ENCODE results near the gene NAA16.

- TF ChIP-seq, protein P1, sequence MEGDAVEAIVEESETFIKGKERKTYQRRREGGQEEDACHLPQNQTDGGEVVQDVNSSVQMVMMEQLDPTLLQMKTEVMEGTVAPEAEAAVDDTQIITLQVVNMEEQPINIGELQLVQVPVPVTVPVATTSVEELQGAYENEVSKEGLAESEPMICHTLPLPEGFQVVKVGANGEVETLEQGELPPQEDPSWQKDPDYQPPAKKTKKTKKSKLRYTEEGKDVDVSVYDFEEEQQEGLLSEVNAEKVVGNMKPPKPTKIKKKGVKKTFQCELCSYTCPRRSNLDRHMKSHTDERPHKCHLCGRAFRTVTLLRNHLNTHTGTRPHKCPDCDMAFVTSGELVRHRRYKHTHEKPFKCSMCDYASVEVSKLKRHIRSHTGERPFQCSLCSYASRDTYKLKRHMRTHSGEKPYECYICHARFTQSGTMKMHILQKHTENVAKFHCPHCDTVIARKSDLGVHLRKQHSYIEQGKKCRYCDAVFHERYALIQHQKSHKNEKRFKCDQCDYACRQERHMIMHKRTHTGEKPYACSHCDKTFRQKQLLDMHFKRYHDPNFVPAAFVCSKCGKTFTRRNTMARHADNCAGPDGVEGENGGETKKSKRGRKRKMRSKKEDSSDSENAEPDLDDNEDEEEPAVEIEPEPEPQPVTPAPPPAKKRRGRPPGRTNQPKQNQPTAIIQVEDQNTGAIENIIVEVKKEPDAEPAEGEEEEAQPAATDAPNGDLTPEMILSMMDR (IDR thresholded peaks at IDR 0.05) = no peak
- no peak for TF ChIP-seq POLR2A (IDR thresholded peaks at IDR 0.05)
Observed at GRCh38 chr13:41370736-41371135, 59.7 kb downstream of the NAA16 start.
